Fibroblast of the aortic adventitia (primary cell): ENCODE results near the gene OR52K2. TPM values are rescaled to one million over a fixed set of nuclear protein-coding genes. Genes with fewer than 3 reads are reported as not detected.

ENCODE experiments used
- DNase-seq: peaks from one replicate; pipeline ENCODE4 v3.0.0-alpha.2; 2010; ENCODE audit warnings: low read depth
- H3K4me3 ChIP-seq: 2 replicates; pipeline ENCODE4 v1.5.1; 2011; ENCODE audit warnings: low read depth, mild to moderate bottlenecking, control low read depth, low read length, moderate library complexity
- total RNA-seq: library from RNA; depleted of rRNA; stranded (reverse); fragments of >200 nt; gene quantifications from 2 replicates; pipeline ENCODE4 v1.2.3, GENCODE V29; 2012; ENCODE audit warnings: low replicate concordance
- TF ChIP-seq, protein P1 (sequence below): IDR thresholded peaks from 2 replicates; pipeline ENCODE4 v1.5.1; 2011; ENCODE audit warnings: mild to moderate bottlenecking, low read length, control low read depth, inconsistent platforms; ENCODE audit not compliant: insufficient read depth

The OR52K2 gene
- total RNA-seq, 1 donor: not detected

DNA sequence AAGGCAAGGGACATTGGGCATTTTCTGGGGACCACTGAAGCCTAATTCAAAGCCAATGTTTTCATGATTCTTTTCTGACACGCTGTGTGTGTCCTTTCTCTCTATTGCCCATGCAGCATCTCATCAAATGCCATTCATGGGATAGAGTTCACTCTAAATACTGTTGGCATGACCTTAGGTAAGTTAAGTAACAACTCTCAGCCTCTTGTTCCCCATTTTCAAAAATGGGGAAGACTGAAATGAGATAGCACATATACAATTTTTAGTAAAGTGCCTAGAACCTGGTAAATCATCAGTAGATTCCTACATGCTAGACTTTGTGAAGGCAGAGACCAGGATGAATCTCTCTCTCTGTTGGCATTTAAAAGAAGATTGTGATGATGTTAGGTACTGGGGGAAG, 12.7 kb upstream of the OR52K2 start:
- DNase-seq: no peak
- H3K4me3 ChIP-seq: no peak overlapping the region
- TF ChIP-seq, protein P1, sequence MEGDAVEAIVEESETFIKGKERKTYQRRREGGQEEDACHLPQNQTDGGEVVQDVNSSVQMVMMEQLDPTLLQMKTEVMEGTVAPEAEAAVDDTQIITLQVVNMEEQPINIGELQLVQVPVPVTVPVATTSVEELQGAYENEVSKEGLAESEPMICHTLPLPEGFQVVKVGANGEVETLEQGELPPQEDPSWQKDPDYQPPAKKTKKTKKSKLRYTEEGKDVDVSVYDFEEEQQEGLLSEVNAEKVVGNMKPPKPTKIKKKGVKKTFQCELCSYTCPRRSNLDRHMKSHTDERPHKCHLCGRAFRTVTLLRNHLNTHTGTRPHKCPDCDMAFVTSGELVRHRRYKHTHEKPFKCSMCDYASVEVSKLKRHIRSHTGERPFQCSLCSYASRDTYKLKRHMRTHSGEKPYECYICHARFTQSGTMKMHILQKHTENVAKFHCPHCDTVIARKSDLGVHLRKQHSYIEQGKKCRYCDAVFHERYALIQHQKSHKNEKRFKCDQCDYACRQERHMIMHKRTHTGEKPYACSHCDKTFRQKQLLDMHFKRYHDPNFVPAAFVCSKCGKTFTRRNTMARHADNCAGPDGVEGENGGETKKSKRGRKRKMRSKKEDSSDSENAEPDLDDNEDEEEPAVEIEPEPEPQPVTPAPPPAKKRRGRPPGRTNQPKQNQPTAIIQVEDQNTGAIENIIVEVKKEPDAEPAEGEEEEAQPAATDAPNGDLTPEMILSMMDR: no peak

DNA sequence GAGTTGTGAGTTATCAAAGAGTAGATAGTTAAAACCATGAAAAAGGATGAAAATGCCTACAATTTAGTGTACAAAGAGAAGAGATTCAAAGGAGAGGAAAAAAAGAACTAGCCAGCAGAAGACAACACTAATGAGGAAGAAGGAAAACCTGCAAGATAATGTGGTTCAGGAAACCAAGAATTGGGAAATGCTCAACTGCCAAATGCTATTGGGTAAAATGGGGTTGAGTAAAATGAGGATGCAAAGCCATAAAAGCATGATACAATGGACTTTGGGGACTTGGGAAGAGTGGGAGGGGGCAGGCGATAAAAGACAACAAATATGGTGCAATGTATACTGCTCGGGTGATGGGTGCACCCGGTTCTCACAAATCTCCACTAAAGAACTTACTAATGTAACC, 7.6 kb upstream of the OR52K2 start:
- TF ChIP-seq, protein P1: no peak
- no peak overlapping the region for H3K4me3 ChIP-seq

DNA sequence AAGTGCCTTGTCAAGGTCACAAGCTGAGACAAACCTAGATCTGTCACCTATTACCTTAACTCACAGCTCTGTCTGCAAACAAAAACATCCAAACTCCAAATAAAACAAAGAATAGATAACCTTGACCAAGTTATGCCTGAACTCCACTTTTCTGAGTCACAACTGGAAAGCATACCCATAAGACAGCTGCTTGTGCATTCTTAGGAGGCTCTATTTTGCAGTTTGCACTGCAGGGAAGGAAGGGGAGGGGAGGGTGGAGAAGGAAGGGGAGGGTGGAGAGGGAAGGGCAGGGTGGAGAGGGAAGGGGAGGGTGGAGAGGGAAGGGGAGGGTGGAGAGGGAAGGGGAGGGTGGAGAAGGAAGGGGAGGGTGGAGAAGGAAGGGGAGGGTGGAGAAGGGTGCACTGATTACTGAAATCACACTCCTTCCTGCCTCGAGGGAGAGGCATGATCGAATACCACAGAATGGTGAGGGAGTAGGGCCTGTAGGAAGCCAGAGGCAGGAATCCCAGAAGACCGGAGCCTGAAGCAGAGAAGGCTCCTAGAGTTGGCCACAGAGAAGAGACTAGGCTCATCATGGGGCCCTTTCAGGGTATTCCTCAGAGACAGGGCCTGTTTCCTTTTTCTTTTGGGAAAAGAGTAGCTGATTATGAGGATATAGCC, 5.7 kb upstream of the OR52K2 start:
- TF ChIP-seq, protein P1: no peak
- no peak for DNase-seq
- H3K4me3 ChIP-seq: no peak overlapping the region

More for the DNA sequence above, 7.6 kb upstream of the OR52K2 start:
- DNase-seq: no peak

DNA sequence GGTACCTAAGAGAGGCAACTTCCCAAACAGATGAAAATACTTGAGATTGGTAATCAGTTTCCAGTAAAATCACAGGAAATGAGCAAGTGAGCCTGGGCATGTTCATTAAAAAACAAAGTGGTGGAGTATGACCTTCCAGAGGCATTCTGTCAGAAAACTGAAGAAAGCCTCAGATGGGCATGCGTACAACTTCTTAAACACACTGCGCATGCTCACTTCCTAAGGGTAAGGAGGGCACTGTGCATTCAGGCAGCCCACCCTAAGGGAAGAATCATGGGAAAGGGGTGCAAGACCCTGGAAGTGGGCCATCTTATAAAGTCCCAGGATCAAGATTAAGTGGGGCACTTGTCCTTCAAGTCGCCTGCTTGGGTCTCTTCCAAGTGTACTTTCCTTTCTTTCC, 4.0 kb downstream of the OR52K2 start:
- TF ChIP-seq, protein P1: no peak
- H3K4me3 ChIP-seq: no peak overlapping the region
- DNase-seq: no peak

DNA sequence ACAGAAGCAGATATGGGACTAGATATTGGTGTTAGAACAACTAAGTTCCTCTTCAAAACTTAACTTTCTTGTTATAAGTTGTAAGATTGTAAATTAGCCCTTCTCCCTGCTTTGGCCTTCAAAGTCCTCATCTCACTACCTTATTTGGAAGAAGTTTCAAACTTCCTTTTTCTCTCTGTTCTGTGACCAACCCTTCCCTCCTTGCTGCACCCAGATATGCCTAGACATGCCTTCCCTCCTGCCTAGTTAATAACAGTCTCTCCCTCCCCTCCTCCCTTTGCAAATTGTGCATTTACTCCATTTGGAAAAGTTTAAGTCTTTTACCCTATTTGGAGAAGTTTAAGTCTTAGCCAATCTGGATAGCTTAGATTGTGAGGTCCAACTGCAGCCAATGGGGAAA, 4.9 kb downstream of the OR52K2 start:
- DNase-seq: no peak
- TF ChIP-seq, protein P1: no peak
- no peak overlapping the region for H3K4me3 ChIP-seq

DNA sequence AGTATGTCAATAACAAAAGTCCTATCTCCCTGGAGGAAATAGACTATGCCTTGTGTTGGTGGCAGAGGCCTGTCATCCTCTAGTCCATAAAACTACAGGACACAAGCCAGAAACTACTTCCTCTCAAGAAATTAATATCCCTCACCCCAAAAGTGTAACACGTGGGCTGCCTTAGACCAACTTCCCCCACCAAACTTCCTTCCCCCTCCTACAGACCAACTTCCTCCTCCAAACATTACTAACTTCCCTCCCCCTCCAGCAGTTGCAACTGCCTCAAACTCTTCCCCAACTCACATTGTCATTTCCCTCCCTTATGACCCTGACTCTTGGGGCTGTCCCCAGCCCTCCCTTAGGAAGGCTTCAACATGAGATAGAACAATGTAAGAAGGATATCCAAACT, 6.3 kb downstream of the OR52K2 start:
- DNase-seq: no peak
- TF ChIP-seq, protein P1: no peak
- H3K4me3 ChIP-seq: no peak overlapping the region

DNA sequence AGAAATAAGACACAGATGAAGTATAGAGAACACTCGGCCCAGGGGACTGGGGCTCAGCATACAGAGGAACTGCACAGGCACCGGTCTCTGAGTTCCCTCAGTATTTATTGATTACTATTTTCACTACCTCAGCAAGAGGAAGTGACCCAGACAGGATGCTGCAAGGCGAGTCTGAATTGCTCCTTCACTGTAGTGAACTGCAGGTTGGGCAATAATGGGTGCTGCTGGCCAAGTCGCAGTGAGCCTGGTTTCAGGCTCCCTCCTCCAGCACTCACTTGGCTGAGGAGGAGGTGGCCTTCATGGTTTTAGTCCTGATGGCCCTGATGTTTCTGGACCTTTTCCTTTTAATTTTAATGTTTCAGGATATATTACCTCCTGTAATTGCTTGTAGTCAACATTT, 10.4 kb downstream of the OR52K2 start:
- DNase-seq: peak; percentile 12

More for the DNA sequence above, 10.4 kb downstream of the OR52K2 start:
- H3K4me3 ChIP-seq: no peak overlapping the region
- TF ChIP-seq, protein P1: no peak
